Activated CD8-positive, alpha-beta memory T cell treated with anti-CD3 and anti-CD28 coated beads, Interleukin-2, amount 50 U/mL, for 24 hours (primary cell): ENCODE data around the gene P2RX2.

Experiments used
- DNase-seq: peaks from one replicate; pipeline ENCODE4 v3.0.0-alpha.2; 2020; ENCODE audit errors: extremely low read depth

The P2RX2 gene

DNA sequence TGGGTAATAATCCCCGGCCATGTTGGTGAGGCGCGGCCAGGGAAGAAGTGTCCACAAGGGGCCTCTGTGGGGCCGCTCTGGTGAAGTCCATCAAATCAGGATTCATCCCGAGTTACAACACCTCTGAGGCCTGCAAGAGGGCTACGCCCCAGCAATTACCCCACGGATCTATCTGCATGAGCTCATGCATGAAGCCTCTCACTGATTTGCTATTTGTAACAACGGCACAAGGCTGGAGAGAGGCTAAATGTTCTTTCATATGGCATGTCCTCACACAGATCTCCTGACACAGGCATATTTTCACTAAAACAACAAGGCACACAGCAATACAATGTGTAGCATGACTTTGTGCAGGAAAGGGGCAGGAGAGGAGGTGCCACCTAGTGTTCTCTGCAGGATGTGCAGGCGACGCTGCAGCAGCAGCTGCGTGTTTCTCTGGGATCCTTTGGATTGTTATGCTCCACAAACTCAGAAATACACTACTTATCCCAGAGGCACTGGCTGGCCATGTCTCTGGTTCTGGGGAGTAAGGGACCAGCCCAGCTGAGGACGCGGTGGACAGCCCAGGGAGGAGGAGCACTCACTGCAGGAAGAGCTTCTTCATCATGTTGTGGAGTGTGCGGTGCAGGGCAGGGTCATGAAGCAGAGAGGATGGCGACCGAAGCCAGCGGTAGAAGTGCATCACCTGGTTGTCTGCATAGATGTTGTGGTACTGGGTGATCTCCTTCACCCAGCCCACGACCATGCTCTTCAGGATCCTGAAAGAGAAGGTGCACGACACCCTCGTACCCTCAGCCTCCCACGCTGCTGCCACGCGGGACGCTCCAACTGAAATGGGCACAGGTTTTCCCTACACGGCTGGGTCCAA, 20.2 kb downstream of the P2RX2 start:
- no peak for DNase-seq

DNA sequence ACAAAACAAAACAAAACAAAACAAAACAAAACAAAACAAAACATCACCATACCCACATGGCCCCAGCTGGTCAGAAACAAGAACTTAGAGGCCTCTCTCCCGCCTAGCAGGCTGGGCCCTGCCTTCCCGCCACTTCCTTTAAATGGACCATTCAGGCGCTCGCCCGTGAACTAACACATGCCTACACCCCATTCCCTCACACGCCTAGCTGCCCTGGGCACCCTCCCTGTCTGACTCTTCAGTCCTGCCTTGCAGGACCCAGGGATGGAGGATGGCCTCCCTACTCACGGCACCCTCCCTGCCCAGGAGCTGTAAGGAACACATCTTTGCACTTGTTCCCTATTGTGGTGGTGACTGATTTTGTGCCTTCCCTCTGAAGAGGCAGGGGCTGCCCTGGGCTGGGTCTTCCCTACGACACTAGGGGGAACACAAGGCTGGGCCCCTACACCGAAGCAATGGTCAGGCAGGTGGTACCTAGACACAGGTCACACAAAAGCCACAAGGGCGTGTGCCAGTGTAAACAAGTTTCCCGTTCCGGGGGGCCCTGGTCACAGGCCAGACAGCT, 21.5 kb downstream of the P2RX2 start:
- no peak for DNase-seq

DNA sequence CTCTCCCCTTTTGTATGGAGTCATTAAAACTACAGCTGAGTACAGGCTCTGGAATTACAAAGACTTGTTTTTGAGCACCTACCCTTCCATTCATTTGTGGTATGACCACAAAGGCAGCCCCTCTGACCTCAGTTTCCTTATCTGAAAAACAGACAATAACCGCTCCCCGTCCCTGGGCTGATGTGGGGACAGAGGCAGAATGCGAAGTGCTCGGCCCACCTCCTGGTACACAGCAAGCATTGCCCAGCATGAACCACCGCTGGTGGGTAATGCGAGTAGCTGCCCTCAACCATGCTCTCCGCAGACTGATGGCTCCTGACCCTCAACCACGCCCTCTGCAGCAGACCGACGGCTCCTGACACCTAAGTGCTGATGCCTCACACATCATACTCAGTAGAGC, 22.4 kb downstream of the P2RX2 start:
- no peak for DNase-seq

DNA sequence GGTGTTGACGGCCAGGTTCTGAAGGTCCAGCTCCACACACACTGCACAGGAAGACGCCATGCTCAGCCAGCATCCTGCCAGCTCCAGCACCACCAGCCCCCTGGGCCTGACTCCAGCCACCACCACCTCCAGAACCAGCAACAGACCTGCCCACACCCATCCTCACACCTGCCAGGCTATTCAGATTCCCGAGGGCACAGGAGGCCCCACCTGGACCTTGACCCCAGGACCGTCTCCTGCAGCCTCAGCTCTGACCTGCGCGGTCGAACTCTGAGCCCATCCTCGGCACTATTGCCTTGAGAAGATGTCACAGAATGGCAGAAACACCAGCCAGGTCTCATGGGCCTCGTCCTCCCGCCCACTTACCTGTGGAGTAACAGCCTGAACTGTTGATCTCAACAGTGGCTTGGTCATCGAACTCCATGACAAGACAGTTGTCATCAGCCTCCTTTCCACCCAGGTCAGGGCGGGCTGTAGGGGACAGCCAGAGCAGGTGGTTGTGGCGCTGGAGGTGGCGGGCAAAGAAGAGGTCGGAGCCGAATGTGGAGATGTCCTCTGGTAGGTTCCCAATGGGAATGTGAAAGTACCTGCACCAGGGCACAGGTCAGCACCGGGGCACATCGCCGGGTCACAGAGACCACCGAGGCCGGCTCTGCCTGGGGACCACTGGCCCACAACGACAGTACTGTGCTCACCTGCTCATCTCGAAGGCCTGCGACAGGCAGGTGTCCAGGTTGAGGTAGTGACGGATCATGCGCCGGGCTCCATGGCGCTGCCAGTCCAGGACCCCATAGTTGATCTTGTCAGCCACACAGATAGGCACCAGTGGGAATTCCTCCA, 23.5 kb downstream of the P2RX2 start:
- DNase-seq = no peak

DNA sequence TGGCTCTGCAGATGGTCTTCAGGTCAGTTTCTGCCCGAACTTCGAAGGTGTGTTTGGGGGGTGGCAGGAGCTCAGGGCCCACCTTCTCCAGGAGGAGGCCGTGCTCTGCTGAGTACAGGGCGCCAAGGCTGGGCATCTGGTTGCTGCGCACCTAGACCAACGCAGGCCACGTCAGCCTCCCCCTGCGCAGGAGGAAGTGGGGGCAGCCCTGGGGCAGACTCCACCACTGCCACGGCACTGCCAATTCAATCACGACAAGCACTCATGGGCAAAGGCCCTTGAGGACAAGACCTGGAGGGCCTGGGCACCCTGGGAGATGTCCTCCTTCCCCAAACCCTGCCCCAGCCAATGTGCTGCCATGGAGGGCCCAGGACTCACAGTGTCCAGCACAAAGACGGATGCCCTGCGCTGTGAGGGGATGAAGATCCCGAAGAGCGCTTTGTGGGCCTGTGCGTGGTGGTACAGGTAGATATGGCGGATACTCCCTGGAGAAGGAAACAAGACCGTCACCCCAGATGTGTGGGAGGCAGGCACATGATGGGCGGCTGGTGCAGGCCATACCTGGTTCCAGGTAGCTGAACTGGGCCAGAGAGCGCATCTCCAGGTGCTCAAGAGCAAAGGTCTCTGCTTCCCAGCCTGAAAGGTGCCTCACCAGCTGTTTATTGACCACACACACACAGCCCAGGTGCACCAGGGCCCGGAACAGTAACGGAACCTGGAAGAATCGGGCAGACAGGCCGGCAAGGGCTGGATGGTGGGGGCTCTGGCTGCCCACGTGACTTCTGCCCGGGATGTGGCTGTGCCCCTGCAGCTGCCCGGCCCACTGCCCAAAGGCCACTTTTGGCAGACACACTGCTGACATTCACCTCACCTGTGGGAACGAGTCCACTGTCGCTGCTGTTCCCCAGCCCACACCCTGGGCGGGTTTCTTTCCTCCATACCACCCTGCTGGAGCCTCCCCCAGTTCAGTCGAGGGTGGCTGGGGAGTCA, 24.6 kb downstream of the P2RX2 start:
- DNase-seq = no peak

DNA sequence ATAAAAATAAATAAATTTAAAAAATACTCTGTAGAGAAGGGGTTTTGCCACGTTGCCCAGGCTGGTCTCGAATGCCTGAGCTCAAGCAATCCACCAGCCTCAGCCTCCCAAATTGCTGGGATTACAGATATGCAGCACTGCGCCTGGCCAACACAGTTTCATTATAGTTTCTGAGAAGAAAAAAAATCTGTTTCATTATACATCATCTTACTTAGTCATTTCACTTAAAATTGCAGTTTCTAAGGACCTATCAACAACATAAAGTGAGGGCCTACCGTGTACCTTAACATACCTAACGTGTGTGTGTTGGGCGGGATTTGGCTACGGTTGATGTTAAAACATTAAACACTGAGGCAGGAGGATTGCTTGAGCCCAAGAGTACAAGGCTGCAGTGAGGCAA, 28.3 kb downstream of the P2RX2 start:
- DNase-seq = no peak

DNA sequence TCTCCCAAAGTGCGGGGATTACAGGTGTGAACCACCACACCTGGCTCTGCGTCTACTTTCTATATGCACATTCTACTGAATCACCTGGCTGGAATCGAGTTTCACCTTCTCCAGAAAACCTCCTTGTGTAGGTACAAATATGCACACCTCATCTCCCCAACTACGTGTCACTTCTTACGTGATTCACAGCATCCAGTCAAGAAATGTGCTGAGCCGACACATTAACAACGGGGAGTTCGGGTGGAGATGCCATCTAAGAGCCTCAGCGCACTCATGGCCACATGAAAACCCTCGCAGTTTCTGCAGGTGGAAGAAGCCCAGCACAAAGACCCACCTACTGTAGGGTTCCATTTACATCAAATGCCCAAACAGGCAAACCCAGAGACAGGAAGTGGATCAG, 29.3 kb downstream of the P2RX2 start:
- no peak for DNase-seq

DNA sequence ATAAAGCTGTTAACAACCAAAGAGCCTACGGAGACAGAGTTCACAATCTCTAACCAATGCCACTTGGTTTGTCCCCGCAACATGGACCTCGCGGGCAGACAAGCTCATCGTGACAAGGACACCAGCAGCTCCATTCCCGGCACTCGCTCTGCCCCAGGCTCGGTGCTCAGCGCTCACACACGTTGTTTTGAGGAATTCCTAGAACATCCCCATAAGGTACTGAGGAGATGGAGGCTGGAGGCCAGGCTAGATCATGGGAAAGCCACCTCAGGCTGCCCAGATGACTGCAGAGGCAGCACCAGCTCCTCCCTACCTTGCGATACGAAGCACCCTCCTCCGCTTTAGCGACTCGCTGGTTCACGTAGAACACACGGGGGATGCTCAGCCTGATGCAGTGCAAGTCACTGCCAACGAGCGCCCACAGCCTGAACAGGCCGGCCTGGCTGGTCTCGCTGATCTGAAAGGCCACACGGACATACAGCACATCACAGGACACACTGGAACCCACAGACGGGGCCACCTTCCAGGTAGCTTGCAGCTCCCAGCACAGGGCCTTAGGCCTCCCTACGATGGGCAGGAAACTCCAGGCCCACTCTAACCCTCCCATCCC, 30.1 kb downstream of the P2RX2 start:
- DNase-seq = no peak

DNA sequence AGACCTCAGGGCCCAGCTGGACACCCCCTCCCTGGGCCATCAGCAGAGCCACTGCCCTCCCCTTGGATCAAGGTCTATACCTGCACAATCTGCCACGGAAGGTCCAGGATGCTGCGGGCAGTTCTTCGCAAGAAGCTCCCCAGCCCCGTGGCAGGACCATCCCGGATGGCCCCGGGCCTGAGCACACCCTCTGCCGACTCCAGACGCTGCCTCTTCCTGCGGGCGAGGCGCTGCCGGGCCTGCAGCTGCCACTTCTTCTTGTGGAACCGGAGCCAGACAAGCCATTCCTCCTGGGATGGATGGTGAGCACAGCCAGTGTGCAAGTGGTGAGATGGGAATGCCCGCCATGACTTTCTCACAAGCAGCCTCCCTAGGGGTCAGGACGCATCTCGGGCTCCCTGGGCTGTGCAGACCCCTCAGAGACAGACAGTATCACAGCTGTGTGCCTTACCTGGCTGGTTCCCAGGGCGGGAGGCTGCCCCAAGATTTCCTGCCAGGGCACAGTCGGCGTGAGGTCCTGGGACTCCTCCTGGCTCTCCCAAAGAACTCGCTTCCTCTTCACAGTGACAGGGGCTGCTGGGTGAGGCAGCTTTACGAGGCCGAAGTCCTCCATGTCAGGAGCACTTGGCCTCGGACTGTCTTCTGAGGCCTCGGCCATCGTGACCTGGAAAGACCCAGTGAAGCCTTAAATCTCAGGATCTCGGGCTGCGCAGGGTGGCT, 30.8 kb downstream of the P2RX2 start:
- DNase-seq = no peak

DNA sequence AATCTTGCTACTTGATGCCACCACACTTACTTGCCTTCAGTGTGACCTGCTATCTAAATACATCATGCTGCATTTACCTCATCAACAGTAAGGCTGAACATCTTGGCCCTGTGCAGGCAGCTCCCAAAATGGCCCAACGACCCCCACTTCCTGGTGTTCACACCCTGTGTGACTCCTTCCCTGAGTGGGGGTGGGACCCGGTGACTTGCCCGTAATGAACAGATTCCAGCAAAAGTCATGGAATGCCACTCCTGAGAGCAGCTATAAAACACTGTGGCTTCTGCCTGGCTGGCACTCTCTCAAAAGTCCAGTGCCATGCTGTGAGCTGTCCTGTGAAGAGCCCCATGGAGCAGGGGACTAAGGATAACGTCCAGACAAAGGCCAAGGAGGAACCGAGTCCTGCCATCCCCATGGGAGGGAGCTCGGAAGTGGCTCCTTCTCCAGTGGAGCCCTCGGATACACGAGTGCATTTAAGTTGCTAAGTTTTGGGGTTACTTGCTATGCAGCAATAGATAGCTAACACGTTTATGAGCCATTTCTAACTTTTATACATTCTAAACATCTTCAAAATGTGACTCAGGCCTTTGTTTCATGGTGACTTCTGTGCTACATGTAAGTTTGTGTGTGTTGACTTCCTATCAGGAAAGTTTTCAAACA, 33.0 kb downstream of the P2RX2 start:
- no peak for DNase-seq

DNA sequence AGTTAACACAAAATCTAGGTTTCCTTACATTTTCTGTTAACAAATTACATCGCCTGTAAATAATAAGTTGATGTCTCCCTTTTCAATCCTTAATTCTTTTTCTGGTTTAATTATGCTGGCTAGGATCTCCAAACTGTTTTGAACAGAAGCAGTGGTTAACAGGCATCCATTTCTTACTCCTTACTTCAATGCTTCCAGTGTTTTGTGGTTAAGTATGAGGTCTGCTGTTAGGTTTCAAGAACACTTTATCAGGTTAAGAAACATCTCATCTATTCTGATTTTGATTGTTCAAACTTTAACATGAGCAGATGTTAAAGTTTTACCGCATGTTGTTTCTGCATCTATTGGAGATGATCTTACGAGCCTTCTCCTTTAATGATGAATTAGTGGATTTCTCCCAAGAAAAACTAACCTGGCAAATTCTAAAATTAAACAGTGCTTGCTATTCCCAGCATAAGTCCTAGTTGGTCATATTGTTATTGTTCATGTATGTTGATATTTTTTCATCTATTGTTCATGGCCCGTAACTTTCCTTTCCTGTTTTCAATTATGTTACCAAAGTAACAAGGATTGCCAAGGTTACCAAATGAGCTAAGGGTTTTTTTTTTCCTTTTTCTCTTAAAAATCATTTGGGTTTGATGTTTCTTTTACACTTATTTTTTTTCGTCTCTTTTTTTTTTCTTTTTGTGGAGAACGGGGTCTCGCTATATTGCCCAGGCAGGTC, 35.2 kb downstream of the P2RX2 start:
- DNase-seq = no peak

DNA sequence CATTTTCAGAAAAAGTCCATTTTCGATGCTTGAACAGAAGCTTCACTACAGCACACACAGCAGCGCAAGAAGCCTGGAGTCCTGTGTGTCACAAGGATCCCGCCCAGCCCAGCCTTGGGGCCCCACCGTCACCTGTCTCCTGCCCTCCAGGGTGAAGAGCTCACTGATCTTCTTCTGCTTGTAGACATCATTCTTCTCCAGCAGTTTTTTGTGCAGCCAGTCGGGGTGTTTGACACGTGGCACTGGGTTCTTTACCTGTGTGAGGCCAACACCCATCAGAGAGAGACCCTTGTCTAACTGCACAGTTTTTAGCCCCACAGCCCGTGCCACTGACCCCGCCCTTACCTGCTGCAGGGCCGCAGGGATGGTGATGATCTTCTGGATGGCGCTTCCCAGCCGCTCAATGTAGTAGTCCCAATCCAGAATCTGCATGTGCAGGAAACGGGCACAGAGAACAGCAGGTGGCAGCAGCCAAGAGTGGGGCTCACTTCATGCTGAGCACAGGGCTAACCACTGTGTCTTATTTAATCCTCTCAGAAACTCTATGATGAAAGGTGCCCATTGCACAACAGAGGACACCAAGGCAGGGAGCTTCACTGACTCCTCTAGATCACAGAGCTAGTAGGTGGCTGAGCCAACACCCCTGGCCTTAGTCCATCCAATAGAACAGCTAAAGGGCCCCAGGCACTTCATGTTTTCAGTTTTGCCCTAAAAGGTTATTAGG, 38.6 kb downstream of the P2RX2 start:
- no peak for DNase-seq

DNA sequence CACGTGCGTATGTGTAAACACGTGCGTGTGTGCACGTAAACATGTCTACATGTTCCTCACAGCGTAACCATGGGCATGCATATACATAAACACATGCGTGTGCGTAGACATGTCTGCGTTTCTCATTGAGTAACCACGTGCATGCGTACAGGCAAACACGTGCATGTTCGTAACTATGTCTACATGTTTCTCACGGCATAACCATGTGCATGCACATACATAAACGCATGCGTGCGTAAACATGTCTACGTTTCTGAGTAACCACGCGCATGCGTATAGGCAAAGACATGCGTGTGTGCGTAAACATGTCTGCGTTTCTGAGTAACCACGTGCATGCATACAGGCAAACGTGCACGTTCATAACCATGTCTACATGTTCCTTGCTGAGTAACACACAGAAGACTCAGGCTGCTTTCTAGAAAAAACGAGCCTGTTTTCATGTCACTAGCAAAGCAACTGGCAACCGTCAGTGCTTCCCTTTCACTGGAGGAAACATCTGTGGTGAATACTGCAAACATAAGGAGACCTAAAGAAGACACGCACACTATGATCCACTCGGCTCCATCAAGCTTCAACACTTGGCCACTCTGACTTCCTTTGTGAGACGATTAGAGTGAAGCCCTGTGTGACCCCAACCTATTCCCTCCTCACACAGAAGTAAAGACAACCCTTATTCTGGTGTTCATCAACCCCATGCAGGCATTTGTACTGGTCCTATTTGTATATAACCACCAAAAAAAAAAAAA, 39.7 kb downstream of the P2RX2 start:
- DNase-seq = no peak

DNA sequence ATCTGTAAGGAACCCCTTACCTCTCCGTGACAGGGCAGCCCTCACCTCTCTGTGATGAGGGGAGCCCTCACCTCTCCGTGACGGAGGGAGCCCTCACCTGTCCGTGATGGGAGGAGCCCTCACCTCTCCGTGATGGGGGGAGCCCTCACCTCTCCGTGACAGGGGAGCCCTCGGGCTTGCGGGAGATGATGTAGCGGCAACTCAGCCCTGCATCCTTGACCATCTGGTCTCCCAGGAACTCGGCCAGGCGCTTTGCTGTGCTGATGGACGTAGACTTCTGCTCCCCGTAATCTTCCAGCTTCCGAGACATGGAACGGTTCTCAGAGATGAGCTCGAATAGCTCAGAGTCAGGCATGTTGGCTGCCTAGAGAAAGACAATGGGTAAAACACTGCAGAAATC, 40.6 kb downstream of the P2RX2 start:
- no peak for DNase-seq

DNA sequence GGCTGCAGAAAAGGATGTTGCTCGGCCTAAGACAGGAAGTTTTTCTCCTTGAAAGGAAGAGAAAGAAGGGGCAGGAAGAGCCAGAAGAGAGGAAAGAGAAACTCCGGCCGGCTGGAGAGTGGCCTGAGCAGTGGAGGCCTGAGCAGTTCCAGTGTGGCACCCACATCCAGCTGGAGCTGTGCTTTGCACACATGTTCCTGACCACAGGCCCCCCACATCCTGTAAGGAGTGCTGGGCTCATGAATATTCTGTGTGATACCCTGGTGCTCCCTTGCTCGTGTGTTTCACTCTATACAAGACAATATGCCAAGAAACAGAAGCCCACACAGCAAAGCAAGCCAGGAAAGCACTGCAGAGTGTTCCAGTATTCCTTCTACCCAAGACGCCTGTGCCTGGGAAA, 41.5 kb downstream of the P2RX2 start:
- no peak for DNase-seq

DNA sequence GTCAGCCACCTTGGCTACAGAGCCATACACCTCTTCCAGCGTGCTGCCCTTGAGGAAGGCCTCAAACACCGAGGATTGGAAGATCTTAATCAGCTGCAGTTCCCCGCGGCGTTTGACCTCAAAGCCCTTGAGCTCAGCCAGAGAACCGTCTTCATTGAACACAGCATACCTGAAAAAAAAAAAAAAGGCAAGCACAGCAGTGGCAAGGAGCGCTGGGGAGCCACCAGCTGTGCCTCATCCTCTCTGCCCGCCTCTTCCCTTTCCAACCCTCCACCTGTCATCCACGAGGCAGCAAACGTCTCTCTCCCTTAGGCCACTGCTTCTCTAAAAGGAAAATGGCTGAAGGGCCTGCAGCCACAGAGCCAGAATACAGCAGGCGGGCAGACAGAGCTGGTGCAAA, 42.4 kb downstream of the P2RX2 start:
- no peak for DNase-seq

DNA sequence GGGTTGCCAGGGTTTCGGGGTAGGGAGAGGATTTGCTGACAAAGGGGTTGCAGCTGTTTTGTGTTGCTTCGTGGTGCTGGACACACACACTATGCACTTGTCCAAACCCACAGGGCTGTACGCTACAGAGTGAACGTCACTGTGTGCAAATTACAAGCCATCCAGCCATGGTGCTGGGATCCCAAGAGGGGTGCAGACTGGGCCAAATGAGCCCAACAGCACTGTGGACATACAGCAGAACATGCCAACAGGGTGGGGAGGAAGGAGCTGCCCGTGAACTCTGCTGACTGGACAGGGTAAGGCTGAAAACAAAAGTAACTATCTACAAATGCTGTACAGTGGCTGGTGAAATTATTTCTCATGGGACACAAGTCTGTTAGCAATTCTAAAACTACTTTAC, 43.4 kb downstream of the P2RX2 start:
- no peak for DNase-seq
